GM18867 (cell line): ENCODE results near the gene TMEFF1.
"Not testable (repeated sequence)": the region's sequence is repeated elsewhere in the genome, so short reads cannot be mapped to it uniquely, and the experiment has no call there.

ENCODE experiments used
- ATAC-seq: cut with Tn5 transposase; IDR thresholded peaks from one replicate; pipeline ENCODE4 v1.9.1; 2021; ENCODE audit warnings: mild to moderate bottlenecking, moderate library complexity; ENCODE audit not compliant: unreplicated experiment

TMEFF1 gene

DNA sequence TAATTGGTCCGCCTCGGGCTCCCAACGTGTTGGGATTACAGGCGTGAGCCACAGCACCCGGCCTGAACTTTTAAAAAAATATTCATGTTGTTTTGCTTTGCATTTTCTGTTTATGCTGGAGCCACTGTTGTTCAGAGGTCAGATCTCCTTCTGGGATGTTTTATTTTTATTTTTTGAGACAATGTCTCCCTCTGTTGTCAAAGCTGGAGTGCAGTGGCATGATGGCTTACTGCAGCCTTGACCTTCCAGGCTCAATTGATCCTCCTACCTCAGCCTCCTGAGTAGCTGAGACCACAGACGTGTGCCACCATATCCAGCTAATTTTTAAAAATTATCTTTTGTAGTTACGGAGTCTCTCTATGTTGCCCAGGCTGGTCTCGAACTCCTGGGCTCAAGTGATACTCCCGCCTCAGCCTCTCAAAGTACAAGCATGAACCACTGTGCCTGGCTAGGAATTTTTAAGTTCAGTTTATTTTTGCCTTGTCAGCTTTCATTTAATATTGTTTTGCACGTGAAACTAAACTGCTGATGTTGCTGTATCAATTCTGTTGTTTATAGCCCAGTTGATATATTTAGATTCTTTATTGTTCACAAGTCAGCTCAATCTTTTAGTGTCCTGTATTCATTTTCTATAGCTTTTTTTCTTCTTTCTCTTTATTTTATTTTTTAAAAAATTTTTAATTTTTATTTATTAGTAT is 13.7 kb downstream of the TMEFF1 start:
- no peak for ATAC-seq

DNA sequence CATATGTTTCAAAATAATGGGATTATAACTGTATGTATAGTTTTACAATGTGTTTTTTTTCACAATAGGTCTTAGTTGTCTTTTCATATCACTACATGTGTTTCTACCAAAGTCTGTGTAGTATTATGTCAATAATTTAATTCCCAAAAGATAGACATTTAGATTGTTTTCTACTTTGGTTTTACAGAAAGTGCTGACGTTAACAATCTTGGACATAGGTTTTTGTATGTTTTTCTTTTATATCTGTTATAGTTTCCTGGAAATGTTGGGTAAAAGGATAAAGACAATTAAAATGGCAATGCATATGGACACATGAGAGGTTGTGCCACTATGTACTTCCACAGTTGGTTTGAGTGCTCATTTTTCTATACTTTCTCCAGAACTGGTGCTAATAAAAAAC is 15.2 kb downstream of the TMEFF1 start:
- no peak for ATAC-seq

DNA sequence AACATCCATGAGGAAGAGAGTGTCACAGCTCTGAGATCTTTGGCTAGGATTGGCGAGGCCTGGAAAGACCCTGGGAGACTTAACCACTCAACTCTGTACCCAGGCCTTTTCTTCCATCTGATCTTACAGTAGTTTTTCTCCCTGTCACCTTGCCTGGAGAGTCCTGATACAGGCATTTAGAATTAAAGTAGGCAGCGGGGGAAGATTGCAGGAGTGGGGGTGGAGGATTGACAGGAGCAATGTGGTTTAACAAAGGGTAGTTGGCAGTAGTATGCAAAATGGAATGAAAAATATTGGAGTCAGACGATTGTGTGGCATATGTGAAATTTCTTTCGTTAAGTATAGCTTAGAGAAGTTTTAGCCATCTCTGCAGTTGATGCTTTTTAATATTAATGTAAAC is 16.9 kb downstream of the TMEFF1 start:
- no peak for ATAC-seq

DNA sequence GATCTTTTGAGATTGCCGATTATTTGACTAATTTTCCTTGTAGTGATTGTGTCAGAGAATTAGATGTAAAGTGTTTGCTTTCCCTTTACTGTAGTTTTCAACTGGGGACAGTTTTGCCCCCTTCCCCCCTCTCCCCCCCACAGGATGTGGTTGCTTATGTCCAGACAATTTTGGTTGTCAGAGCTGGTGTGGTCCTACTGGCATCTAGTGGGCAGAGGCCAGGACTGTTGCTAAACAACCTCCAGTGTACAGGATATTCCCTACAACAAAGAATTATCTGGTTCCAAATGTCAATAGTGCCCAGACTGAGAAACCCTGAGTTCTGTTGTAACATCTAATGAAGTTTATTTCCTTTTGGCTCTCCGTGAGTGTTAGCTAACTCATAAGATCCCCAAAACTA is 20.0 kb downstream of the TMEFF1 start:
- no peak for ATAC-seq

DNA sequence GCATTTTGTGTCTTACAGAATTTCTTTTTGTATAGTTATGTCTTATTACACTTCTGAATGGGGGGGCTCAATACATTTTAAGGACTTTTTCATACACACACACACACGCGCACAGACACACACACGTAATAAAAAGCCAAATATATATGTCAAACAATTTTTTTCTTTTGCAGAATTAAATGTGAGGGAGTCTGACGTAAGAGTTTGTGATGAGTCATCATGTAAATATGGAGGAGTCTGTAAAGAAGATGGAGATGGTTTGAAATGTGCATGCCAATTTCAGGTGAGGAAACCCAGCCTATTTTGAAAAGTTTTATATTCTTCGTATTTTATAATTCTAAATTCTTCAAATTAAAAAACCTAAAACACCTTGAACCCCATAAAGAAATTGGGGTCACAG is 25.6 kb downstream of the TMEFF1 start:
- ATAC-seq = no peak

DNA sequence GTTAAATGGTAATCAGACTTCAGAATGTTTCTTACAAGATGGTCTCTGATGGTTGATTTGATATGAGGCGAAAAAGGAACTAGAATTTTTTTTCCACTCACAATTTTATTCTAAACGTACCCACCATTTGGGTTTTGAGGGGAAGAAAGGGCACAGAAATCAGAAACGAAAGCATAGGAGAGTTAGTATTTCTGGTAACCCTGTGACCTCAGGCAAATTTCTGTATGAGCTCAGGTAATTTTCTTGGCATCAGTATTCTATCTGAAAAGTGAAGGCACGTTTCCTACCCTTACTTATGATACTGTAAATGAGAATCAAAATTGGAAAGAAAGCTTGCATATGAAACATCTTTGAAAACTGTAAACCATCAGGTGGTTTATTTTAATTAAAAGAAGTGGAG is 26.5 kb downstream of the TMEFF1 start:
- peak; percentile 64 for ATAC-seq

DNA sequence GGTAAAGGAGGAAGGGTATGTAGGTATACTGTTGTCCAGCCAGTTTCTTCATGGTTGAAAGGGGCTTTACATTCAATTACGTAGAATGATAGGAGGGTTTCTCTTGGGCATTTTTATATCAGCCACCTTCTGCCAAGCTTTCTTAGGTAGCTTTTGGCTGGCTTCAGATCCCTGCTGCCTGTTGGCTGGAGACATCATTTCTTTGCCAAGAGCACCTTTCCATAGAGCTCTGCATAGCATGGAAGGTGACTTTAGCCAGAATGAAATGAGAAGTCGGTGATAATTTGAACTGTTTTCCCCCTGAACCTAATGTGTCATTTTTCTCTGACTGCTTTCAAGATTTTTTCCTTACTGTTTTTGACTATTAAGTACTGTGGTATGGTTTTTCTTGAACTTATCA is 26.9 kb downstream of the TMEFF1 start:
- ATAC-seq = peak; percentile 3

DNA sequence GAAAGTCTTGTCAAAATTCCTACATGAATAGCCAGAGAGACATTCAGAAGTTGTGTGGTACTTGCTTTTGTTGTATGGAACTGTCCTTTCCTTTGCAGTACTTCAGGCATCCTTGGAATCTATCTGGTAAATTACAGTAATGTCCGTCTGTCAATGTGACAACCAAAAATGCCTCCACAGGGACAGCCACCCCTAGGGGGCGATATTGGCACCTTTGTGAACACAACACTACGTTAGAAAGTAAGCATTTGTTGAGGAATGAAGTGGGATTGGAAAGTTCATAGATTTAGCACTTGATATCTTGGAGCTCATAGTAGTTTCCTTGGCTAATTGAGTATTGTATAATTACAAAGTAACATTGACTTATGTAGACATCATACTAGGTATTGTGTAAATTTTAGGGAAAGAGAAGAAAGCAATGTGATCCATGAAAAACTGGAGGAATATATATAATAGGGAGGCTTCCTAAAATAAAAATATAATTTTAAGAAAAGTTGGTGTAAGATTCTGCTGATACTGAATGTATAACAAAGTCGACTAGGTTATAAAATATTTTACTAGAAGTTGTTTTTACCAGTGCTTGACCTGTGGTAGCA is 32.7 kb downstream of the TMEFF1 start:
- ATAC-seq = peak; percentile 62

DNA sequence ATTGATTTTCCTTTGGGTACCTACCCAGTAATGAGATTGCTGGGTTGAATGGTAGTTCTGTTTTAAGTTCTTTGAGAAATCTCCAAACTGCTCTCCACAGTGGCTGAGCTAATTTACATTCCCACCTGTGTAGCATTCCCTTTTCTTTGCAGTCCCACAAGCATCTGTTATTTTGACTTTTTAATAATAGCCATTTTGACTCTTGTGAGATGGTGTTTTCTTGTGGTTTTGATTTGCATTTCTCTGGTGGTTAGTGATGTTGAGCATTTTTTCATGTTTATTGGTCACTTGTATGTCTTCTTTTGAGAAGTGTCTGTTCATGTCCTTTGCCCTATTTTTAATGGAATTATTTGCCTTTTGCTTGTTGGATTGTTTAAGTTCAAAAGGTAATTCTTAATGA is 34.4 kb downstream of the TMEFF1 start:
- peak; percentile 75 for ATAC-seq

DNA sequence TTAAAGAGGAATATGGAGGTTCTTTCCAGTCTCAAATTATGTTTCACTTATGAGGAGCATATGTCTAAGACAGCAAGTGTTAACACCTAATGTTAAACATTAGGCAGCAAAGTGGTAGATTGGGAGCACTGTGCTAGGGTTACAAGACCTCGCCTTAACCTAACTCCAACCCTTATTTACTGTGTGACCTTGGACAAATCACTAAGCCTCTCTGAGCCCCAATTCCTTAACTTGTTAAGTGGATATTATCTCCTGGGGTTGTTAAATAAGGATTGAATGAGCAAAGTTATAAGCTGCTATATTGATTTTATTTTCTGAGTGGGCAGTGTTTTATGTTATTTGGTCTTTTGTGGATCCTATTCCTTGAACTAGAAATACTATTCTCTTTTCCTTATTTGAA is 38.3 kb downstream of the TMEFF1 start:
- ATAC-seq = no peak

DNA sequence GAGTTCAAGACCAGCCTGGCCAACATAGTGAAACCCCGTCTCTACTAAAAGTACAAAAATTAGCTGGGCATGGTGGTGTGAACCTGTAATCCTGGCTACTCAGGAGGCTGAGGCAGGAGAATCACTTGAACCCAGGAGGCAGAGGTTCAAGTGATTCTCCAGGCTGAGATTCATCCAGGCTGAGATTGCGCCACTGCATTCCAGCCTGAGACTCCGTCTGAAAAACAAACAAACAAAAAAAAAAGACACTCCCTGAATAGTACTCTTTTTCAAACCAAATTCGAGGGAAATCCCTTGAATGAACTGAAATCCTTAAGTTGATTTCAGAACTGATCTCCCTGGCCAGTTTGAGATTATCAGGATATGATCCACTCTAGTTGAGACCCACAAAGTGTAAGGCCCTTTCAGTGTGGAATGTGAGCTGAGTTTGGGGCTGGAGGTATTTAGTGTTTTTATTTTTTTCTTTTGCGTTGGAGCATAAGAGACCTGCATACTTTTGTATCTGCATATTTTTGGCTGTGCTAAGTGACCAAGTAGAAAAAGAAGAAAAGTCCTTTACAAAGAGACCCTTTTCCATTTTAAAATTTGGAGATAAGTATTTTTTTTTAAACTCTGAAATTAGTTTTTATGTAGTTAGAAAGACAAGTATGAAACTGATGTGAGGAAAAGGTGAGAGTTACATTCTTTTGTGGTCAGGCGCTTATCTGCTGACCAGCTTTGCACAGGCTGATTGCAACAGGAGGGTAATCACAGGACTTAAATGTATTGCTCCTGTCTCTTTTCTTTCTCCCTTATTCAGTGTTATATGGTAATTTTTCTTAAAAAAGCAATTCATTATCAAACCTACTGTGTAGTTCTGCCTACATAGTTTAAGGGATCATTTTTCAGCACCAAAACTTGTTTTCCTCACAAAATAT is 42.9 kb downstream of the TMEFF1 start:
- ATAC-seq = no peak

DNA sequence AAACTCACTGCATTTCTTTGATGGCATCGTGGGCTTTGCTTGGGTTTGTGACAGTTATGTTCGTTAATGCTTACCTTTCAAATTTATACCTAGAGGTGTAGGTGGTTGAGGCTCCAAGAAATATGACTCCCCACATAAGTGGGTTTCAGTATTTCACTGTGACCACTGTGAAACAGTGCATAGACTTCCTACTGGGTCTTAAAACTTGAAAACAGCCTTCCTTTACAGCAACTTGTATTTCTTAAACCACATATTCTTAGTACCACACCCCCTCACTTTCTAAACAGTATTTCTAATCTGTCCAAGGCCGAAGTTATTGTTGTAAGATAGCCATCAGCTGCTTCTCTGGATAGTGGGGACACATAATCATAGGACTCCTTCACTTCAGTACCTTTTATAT is 48.3 kb downstream of the TMEFF1 start:
- ATAC-seq = no peak

DNA sequence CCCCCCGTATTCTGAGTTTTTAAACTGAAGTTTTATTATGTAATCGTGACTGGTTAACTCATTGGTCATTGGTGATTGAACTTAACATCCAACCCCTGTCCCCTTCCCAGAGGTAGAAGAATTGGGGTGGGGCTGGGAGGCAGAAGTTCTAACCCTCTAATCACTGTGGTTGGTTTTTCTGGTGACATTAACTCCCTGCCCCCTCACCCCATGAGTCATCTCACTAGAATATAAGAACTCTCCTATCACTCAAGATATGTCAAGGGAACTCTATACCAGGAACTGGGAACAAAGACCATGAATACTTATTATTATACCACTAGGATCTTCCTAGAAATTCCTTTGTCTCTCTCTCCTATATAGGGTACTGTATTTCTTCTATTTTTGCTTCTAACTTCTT is 52.6 kb downstream of the TMEFF1 start:
- ATAC-seq = no peak

DNA sequence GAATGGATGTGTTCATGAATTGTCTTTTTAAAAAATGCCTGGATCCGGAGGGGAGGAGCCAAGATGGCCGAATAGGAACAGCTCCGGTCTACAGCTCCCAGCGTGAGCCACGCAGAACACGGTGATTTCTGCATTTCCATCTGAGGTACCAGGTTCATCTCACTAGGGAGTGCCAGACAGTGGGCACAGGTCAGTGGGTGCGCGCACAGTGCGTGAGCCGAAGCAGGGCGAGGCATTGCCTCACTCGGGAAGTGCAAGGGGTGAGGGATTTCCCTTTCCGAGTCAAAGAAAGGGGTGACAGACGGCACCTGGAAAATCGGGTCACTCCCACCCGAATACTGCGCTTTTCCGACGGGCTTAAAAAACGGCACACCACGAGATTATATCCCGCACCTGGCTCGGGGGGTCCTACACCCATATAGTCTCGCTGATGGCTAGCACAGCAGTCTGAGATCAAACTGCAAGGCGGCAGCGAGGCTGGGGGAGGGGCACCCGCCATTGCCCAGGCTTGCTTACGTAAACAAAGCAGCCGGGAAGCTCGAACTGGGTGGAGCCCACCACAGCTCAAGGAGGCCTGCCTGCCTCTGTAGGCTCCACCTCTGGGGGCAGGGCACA is 54.3 kb downstream of the TMEFF1 start:
- ATAC-seq = not testable (repeated sequence)

DNA sequence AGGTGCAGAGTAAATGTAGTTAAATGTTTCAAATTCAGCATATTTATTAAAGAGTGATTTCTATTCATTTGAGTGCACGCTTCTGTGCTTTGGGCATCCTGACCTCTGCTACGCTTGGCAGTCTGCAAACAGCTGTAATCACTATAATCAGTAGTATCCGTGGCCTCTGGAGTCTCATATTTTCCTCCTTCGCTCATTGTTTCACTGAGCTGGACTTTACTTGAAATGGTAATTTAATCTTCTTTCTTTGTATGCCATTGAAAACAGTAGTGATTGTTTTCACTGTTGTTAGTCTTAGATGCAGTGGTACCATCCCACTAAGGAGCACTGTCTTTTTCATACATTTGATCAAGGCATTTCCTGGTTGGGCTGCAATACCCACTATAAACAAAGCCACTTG is 61.5 kb downstream of the TMEFF1 start:
- ATAC-seq = no peak

DNA sequence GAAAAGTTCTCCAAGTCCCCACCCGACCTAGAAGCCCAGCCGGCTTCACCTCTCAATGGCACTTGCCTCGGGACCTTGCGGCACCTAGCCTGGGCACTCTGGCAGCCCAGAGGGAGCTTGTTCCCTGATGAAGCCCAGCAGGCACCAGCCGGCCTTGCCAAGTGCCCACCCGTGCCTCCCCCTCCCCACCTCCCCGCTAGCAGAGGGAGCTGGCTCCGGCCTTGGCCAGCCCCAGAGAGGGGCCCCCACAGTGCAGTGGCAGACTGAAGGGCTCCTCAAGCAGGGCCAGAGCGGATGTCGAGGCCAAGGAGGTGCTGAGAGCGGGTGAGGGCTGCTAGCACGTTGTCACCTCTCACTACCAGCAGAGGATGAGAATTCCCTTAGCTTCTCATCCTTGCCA is 67.4 kb downstream of the TMEFF1 start:
- ATAC-seq = no peak

DNA sequence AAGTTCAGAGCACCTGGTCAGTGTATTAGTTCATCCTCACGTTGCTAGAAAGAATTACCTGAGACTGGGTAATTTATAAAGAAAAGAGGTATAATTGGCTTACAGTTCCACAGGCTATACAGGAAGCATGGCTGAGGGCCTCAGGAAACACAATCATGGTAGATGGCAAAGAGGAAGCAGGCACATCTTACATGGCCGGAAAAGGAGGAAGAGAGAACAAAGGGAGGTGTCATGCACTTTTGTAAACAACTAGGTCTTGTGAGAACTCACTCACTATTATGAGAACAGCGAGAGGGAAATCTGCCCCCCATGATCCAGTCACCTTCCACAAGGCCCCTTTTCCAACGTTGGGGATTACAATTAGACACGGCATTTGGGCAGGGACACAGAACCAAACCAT is 76.1 kb downstream of the TMEFF1 start:
- no peak for ATAC-seq

DNA sequence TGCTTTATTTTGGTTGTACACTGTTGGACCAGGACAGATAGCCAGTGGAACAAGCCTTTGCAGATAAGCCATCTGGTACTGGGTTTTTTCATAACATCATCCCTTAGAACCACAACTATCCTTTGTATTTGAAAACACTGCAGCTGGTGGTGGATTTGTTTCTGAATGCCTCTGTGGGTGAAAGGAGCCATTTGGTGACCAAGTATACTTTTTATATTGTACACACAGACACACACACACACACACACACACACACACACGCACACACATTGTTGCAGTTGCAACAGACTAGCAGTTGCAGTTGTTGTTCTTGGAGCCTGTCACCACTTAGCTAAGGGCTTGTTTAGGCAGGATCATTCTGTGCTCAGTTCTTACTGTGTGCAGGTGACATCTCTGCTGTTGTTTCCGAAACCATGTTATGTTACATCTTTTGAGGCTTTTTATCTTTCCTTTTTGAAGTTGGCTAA is 82.0 kb downstream of the TMEFF1 start:
- ATAC-seq = peak; percentile 52

DNA sequence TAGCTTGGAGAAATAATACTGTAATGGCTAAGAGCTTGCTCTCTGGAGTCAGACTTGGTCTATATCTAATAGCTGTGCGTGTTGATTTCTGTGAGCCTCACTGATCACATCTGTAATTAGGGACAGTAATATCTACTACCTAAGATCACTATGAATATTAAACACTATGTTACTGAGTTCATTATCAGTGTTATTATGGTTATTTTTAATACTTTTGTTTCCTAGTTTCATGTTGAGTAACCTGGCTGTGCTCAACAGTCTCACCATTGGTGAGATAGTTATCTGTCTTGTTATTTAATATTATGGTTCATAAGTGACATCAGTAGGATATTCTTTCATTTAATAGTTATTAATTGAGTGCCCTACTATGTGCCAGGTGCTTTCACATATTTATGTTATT is 82.5 kb downstream of the TMEFF1 start:
- peak; percentile 87 for ATAC-seq

DNA sequence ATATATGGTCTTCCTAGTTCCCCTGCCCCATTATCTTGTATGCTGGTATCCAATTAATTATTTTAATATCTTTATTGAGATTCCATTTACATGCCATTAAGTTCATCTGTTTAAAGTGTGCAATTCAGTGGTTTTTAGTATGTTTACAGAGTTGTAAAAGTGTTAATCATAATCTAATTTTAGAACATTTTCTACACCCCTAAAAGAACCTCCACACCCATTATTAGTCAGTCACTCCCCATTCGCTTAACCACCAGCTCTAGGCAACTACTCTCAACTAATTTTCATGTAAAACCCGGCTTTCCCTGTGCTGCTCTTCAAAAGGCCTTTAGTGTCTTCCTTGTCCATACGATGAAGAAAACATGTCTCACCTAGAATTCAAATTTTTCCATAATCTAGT is 84.1 kb downstream of the TMEFF1 start:
- ATAC-seq = no peak

DNA sequence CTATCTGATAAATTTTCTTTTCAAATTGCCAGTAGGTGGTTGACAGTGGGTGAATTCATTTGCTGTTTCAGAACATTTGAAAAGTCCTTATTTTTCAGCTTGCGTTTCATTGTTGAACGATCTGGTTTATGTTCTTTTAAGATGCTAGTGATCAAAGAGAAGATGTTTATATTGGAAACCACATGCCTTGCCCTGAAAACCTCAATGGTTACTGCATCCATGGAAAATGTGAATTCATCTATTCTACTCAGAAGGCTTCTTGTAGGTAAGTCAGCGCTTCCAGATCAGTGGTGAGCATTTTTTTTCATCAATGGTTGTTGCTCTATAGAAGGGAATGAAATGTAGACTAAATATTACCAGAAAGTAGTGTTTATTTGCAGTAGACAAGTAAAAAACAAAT is 88.3 kb downstream of the TMEFF1 start:
- ATAC-seq = no peak
